ENCODE measurements around the gene B4GALT2.

The B4GALT2 gene

GRCh38 chr1:43946236-43947060 is 32.6 kb upstream of the B4GALT2 start, which contains the start of gene IPO13:
TSS of gene IPO13 (plus strand) at chr1:43946950. CDS start at chr1:43947601, 651 bp downstream.
- peak; percentile 92 for DNase-seq

GRCh38 chr1:43947061-43947873 is 31.7 kb upstream of the B4GALT2 start:
- no peak for DNase-seq

GRCh38 chr1:43947874-43948437 is 31.1 kb upstream of the B4GALT2 start:
- DNase-seq: no peak

GRCh38 chr1:43949678-43950077 is 29.3 kb upstream of the B4GALT2 start:
- no peak for DNase-seq

- DNase-seq: no peak
These were observed 27.7 kb upstream of the B4GALT2 start for GRCh38 chr1:43951021-43951985.

GRCh38 chr1:43952731-43953346 is 26.2 kb upstream of the B4GALT2 start:
- no peak for DNase-seq

- DNase-seq: no peak
These were observed 25.6 kb upstream of the B4GALT2 start for GRCh38 chr1:43953361-43953760.

GRCh38 chr1:43954036-43954435 is 25.0 kb upstream of the B4GALT2 start:
- no peak for DNase-seq

- DNase-seq: no peak
These were observed 22.8 kb upstream of the B4GALT2 start for GRCh38 chr1:43956234-43956633.

- DNase-seq: no peak
These were observed 21.5 kb upstream of the B4GALT2 start for GRCh38 chr1:43957407-43958040.

- DNase-seq: no peak
These were observed 20.4 kb upstream of the B4GALT2 start for GRCh38 chr1:43958351-43959255.

GRCh38 chr1:43960798-43961197 is 18.2 kb upstream of the B4GALT2 start:
- no peak for DNase-seq

- DNase-seq: no peak
These were observed 17.3 kb upstream of the B4GALT2 start for GRCh38 chr1:43961692-43962091.

GRCh38 chr1:43962324-43962723 is 16.7 kb upstream of the B4GALT2 start:
- no peak for DNase-seq

GRCh38 chr1:43963006-43963405 is 16.0 kb upstream of the B4GALT2 start:
- DNase-seq: peak; percentile 56

- DNase-seq: no peak
These were observed 15.1 kb upstream of the B4GALT2 start for GRCh38 chr1:43963890-43964289.

- no peak for DNase-seq
These were observed 13.7 kb upstream of the B4GALT2 start for GRCh38 chr1:43965316-43965715.

GRCh38 chr1:43968348-43968948 is 10.6 kb upstream of the B4GALT2 start:
- DNase-seq: no peak

- no peak for DNase-seq
These were observed 9.6 kb upstream of the B4GALT2 start for GRCh38 chr1:43969416-43969745.
